ENCODE data around the gene NHEJ1. TPM values are rescaled to one million over a fixed set of nuclear protein-coding genes. Genes with fewer than 3 reads are reported as not detected.

Gene NHEJ1
- total RNA-seq, 1 experiment from 2014 or later: 20.8 TPM

DNA sequence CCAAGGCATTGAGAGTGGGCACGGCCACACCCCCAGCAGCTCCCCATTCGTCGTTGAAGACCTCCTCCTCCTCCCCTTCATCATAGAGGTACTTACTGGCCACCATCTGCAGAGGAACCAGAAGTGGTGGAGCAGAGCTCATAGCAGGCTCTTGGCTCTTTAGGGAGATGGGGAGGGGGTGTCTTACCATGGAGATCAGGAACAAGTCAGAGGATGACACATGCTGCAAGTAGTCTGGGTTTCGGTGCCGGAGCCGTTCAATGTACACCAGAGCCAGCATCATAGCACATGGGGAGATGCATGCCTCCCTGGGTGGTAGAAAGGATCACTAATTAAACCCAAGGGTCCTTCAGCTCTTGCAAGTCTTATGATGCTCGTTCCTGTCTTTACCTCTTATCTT, 14.2 kb upstream of the NHEJ1 start:
- H3K79me1 ChIP-seq (ENCODE audit: insufficient read depth, low read depth, low read length, poor library complexity, severe bottlenecking): peaks cover 3% of the 10 kb centered on the region
- no peak overlapping the region for H3K4me2 ChIP-seq (ENCODE audit: insufficient read depth, insufficient read length, low read length)
- no CpG with 5 or more reads among the region's 7 CpGs for WGBS (ENCODE audit: extremely low coverage, insufficient read length, low lambda C conversion rate)

More for the DNA sequence above, 14.2 kb upstream of the NHEJ1 start:
- Histone ChIP-seq H3K27me3 (ENCODE audit: insufficient read depth, low read length) (no peaks in the 10 kb centered on the region), H4K5ac (ENCODE audit: insufficient read length, low read depth, low read length) (no peak overlapping the region), H3K4me1 (ENCODE audit: insufficient read depth, low read length) (0 out of 2 replicates have a peak, but pooled peaks cover 3% of the 10 kb centered on the region), H3K27ac (ENCODE audit: insufficient read length, low read depth, low read length) (no peak overlapping the region), H2AFZ (ENCODE audit: low read length) (no peak overlapping the region), H2BK120ac (ENCODE audit: low read depth, low read length, poor library complexity, severe bottlenecking) (no peak overlapping the region), H4K8ac (replicated peaks; ENCODE audit: insufficient read length, low read depth, low read length) (no peak overlapping the region), H3K9ac (ENCODE audit: extremely low read depth, insufficient read length, low read length) (no peak overlapping the region), H3T11ph (ENCODE audit: low read length) (no peak overlapping the region), H3K23me2 (ENCODE audit: insufficient read length, low read depth, low read length, poor library complexity, severe bottlenecking) (peaks cover 20% of the 10 kb centered on the region), H4K20me1 (ENCODE audit: control insufficient read depth, insufficient read depth, insufficient read length) (no peaks in the 10 kb centered on the region), H2BK20ac (ENCODE audit: low read depth, low read length, poor library complexity, severe bottlenecking) (no peak overlapping the region), H2BK12ac (ENCODE audit: insufficient read length, low read depth, low read length) (no peak overlapping the region), H3K9me3 (ENCODE audit: control insufficient read depth, low read depth, low read length) (no peaks in the 10 kb centered on the region), H3K23ac (ENCODE audit: insufficient read length, low read depth, low read length) (no peak overlapping the region), H3K56ac (ENCODE audit: insufficient read length, low read depth, low read length) (no peak overlapping the region), H3K79me2 (ENCODE audit: insufficient read depth, low read length) (no peaks in the 10 kb centered on the region), H2AK5ac (ENCODE audit: insufficient read length, low read length) (no peak overlapping the region), H2BK5ac (ENCODE audit: insufficient read length, low read length) (no peak overlapping the region), H3K18ac (ENCODE audit: insufficient read length, low read depth, low read length) (no peak overlapping the region), H2BK15ac (ENCODE audit: low read depth, low read length) (no peak overlapping the region), H4K91ac (ENCODE audit: insufficient read length, low read depth, low read length) (no peak overlapping the region), H3K4ac (ENCODE audit: low read depth, low read length) (no peak overlapping the region), H3K14ac (ENCODE audit: insufficient read depth, low read length) (no peak overlapping the region)
- Mint-ChIP-seq H3K36me3 (ENCODE audit: insufficient read depth in 1 of 3, low read depth in 3 of 3) (peaks cover 8 to 29% (median 28%) of the 10 kb centered on the region in 3 experiments), H3K4me1 (peaks cover 17 to 22% of the 10 kb centered on the region in 2 experiments), H3K9me3 (no peaks in the 10 kb centered on the region; a peak in 2 of 5 replicates), H3K4me3 (no peak overlapping the region; a peak in 1 of 5 replicates), H3K27ac (no peak overlapping the region), H3K27me3 (ENCODE audit: low read depth) (no peaks in the 10 kb centered on the region; the same call in 1 of the 2 replicates)
- DNase-seq: no peak
- TF ChIP-seq CTCF (conservative IDR thresholded peaks at IDR 0.05): no peak

Data from H9 (cell line).